ENCODE data around the gene ZNF770.

ZNF770 gene

DNA sequence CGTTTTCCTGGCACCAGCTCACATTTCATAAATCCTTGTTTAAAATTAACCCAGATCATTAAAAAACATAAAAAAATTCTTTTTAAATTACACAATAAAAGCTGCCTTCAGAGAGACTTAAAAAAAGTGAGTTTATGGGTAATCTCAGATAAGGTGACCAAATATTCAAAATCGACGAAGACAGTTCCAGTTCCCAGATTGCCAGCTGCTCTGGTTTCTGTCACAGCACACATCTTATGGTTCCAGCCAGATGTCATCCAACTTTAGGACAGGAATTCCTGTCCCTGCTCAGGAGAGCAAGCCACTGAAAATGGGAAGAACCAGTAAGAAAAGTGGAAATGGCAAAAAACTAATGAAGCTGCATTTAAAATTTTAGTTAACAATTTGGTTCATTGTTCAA, 15.8 kb upstream of the ZNF770 start:
- H3K36me3 ChIP-seq (replicated peaks) = no peaks in the 10 kb centered on the region
- in situ Hi-C loops (cut with HindIII; ENCODE audit: low pct_ligation_motif_present, low sequenced_read_pairs) = no loop called here
- TF ChIP-seq, protein P1, sequence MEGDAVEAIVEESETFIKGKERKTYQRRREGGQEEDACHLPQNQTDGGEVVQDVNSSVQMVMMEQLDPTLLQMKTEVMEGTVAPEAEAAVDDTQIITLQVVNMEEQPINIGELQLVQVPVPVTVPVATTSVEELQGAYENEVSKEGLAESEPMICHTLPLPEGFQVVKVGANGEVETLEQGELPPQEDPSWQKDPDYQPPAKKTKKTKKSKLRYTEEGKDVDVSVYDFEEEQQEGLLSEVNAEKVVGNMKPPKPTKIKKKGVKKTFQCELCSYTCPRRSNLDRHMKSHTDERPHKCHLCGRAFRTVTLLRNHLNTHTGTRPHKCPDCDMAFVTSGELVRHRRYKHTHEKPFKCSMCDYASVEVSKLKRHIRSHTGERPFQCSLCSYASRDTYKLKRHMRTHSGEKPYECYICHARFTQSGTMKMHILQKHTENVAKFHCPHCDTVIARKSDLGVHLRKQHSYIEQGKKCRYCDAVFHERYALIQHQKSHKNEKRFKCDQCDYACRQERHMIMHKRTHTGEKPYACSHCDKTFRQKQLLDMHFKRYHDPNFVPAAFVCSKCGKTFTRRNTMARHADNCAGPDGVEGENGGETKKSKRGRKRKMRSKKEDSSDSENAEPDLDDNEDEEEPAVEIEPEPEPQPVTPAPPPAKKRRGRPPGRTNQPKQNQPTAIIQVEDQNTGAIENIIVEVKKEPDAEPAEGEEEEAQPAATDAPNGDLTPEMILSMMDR (IDR thresholded peaks at IDR 0.05; ENCODE audit: low read depth, low read length, missing control alignments) = no peak
- no peak overlapping the region for H3K4me3 ChIP-seq (ENCODE audit: low read depth, low read length)
- no peak for DNase-seq
- no peak overlapping the region for H3K27ac ChIP-seq
- no peaks in the 10 kb centered on the region for H3K27me3 ChIP-seq (replicated peaks)

DNA sequence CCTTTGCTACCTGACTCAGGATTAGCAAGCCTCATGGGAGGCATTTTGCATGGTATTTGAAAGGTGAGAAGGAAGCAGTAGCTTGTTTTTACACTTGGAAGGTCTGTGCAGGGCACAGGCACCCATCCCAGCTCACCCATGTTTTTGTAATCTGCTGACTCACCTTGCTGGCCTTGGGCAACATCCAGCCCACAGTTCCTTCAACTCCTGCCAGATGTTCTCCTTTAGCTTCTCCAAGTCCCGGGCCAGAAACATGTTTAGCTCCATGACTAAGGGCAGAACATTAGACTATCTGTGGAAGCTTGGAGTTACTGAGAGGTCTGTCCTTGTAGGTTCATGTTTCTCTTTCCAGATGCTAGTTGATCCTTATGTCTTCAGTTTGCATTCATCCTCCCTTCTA, 12.4 kb upstream of the ZNF770 start:
- Histone ChIP-seq H3K4me3 (ENCODE audit: low read depth, low read length) (no peak overlapping the region), H3K27me3 (replicated peaks) (no peaks in the 10 kb centered on the region), H3K36me3 (replicated peaks) (no peaks in the 10 kb centered on the region), H3K27ac (no peak overlapping the region)
- DNase-seq = peak; percentile 34
- in situ Hi-C loops (cut with HindIII; ENCODE audit: low pct_ligation_motif_present, low sequenced_read_pairs) = no loop called here
- TF ChIP-seq, protein P1 (IDR thresholded peaks at IDR 0.05; ENCODE audit: low read depth, low read length, missing control alignments) = no peak

DNA sequence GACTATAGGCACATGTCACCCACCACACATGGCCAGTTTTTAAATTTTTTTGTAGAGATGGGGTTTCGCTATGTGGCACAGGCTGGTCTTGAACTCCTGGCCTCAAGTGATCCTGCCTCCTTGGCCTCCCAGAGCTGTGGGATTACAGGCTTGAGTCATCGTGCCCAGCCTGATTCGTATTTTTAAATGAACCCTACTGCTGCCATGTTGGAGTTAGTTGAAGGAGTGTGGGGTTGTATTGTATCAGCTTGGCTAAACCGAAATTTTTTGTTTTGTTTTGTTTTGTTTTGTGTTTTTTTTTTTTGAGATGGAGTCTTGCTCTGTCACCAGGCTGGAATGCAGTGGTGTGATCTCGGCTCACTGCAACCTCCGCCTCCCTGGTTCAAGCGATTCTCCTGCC, 11.8 kb upstream of the ZNF770 start:
- TF ChIP-seq, protein P1 (IDR thresholded peaks at IDR 0.05; ENCODE audit: low read depth, low read length, missing control alignments) = no peak

DNA sequence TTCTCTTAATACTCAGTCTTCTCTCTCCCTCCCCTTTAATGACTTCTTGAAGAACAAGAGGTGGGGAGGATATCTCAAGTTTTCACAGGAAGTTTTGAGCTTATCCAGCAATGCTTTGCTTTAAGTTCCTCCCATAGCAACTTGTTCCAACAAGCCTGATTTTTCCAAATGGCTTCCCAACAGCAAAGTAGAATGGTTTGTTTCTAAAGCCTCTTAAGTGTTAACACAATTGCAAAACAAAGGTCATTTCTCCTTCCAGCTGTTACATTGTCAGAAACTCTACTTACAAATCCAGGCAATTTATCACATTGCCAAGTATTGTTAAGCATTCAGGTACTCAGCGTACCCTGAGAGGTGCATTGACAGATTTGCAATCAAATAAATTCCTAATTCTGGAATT, 6.8 kb upstream of the ZNF770 start:
- H3K36me3 ChIP-seq (replicated peaks) = no peaks in the 10 kb centered on the region
- H3K27ac ChIP-seq = no peak overlapping the region
- no peak overlapping the region for H3K4me3 ChIP-seq (ENCODE audit: low read depth, low read length)
- H3K27me3 ChIP-seq (replicated peaks) = no peaks in the 10 kb centered on the region
- DNase-seq = no peak
- in situ Hi-C loops (cut with HindIII; ENCODE audit: low pct_ligation_motif_present, low sequenced_read_pairs) = no loop called here
- TF ChIP-seq, protein P1 (IDR thresholded peaks at IDR 0.05; ENCODE audit: low read depth, low read length, missing control alignments) = no peak

More for the DNA sequence above, 11.8 kb upstream of the ZNF770 start:
- Histone ChIP-seq H3K27ac (no peak overlapping the region), H3K27me3 (replicated peaks) (no peaks in the 10 kb centered on the region), H3K36me3 (replicated peaks) (no peaks in the 10 kb centered on the region), H3K4me3 (ENCODE audit: low read depth, low read length) (no peak overlapping the region)
- no peak for DNase-seq
- in situ Hi-C loops (cut with HindIII; ENCODE audit: low pct_ligation_motif_present, low sequenced_read_pairs) = no loop called here

DNA sequence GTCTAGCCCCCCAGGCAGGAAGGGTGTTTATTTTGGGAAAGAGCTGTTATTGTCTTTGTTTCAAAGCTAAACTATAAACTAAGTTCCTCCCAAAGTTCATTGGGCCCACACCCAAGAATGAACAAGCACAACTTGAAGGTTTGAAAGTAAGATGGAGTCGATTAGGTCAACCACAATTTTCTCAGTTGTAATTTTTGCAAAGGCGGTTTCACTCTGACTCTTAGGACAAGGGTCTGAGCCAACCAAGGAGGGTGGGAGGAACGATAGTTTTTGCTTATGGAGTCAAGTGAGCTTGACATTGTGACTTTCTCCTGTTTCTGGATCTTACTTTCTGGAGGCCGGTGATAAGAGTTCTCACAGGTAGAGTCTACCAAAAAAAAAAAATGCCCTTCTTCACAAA, 5.8 kb upstream of the ZNF770 start:
- H3K27me3 ChIP-seq (replicated peaks) = no peaks in the 10 kb centered on the region
- TF ChIP-seq, protein P1 (IDR thresholded peaks at IDR 0.05; ENCODE audit: low read depth, low read length, missing control alignments) = no peak
- no peaks in the 10 kb centered on the region for H3K36me3 ChIP-seq (replicated peaks)
- in situ Hi-C loops (cut with HindIII; ENCODE audit: low pct_ligation_motif_present, low sequenced_read_pairs) = no loop called here
- DNase-seq = no peak
- no peak overlapping the region for H3K4me3 ChIP-seq (ENCODE audit: low read depth, low read length)
- no peak overlapping the region for H3K27ac ChIP-seq

DNA sequence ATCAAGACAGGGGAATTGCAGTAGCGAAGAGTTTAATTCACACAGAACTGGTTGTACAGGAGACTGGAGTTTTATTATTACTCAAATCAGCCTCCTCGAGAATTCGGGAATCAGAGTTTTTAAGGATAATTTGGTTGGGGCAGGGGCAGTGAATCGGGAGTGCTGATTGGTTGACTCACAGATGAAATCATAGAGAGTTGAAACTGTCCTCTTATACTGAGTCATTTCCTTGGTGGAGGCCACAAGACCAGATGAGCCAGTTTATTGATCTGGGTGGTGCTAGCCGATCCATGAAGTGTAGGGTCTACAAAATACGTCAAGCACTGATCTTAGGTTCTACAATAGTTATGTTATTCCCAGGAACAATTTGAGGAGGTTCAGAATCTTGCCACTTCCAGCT, 5.3 kb upstream of the ZNF770 start:
- no peak for DNase-seq
- no peak overlapping the region for H3K27ac ChIP-seq
- in situ Hi-C loops (cut with HindIII; ENCODE audit: low pct_ligation_motif_present, low sequenced_read_pairs) = no loop called here
- H3K36me3 ChIP-seq (replicated peaks) = no peaks in the 10 kb centered on the region
- H3K27me3 ChIP-seq (replicated peaks) = no peaks in the 10 kb centered on the region
- H3K4me3 ChIP-seq (ENCODE audit: low read depth, low read length) = no peak overlapping the region
- TF ChIP-seq, protein P1 (IDR thresholded peaks at IDR 0.05; ENCODE audit: low read depth, low read length, missing control alignments) = no peak
